HG02642 (cell line): Measurements from ENCODE around the gene PDC.

ENCODE experiments used
- ATAC-seq: cut with Tn5 transposase; IDR thresholded peaks from one replicate; pipeline ENCODE4 v1.9.1; 2021; ENCODE audit warnings: mild to moderate bottlenecking; ENCODE audit not compliant: unreplicated experiment, poor library complexity

The PDC gene

GRCh38 chr1:186461014-186461413 lies at the start of gene PDC:
Gene PDC, minus strand, starts transcription at chr1:186461114. Its CDS starts 11,655 bp downstream, at chr1:186449459.
- no peak for ATAC-seq

DNA sequence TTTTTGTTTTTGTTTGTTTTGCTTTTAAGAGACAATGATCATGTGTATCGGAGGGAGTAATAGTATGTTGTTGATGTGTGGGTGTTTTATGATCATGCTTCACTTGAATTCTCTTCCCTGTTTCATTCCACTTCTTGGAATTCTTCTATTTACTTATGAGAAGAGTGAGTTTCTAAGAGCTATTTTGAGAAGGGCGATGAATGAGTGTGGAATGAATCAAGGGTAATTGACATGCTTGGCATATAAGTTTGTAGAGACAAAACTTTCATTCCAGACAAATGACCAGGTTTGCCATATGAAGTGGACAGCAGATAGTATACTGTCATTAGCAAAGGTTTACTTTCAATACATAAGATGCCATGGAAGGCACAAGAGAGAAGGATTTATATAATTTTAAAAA lies 42.3 kb upstream of the PDC start:
- no peak for ATAC-seq

GRCh38 chr1:186502087-186502486 lies 41.2 kb upstream of the PDC start:
- ATAC-seq: no peak

DNA sequence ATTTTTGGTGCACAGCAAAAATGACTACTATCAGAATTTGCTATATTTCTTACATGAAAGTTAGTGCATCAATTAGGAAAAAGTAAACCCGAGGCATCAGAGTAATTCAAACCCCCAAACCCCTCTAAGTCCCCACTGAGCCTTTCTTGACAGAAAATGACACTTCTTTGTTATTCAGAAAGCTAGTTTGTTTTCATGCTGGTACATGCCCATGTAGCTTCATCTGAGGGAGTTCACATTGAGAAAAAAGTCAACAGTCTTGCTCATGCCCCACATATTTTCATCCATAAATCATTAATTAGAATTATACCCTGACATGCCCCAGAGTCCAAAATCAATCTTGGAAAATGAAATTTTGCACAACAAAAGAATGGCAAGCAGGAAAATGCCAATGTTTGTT lies 39.9 kb upstream of the PDC start:
- no peak for ATAC-seq

- no peak for ATAC-seq
These were observed 38.7 kb upstream of the PDC start for GRCh38 chr1:186499571-186499970.

GRCh38 chr1:186498695-186499389 lies 37.9 kb upstream of the PDC start:
- ATAC-seq: no peak

GRCh38 chr1:186498071-186498470 lies 37.2 kb upstream of the PDC start:
- ATAC-seq: no peak

DNA sequence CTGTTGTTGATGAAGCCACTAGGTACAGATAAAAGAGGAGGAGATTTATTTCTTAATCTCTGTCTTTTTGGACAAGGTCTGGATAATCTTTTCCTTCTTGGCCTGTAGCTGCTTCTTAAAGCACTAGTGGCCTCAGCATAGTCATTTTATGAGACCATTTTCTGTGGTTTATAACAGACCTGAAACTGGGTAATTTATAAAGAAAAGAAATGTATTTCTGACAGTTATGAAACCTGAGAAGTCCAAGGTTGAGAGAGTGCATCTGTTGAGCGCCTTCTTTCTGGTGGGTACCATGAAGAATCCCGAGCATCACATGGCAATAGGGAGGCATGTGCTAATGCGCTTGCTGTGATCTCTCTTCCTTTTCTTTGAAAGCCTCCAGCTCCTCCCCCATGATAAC lies 36.7 kb upstream of the PDC start:
- no peak for ATAC-seq

GRCh38 chr1:186496171-186496851 lies 35.4 kb upstream of the PDC start:
- ATAC-seq: no peak

DNA sequence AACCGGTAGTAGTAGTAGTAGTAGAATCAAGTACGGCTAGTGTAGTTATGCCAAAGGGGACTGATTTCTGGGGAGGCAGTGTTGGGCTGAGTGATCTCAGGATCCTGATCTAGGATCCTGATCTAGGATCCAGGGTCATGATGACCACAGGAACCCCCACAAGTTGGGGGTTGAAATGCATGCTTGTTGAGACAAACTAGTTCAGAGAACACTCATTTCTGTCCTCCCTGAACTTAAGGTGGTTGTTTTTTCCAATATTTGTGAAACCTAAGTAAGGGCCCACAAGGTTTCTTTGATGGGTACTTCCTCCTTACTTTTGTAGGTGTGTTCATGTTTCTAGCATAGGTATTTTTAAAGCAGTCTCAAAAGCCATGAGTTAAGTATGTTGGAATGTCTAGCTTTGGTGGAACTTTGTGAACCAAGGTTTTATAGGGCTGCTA lies 33.9 kb upstream of the PDC start:
- peak; percentile 51 for ATAC-seq

- ATAC-seq: no peak
These were observed 31.8 kb upstream of the PDC start for GRCh38 chr1:186492531-186493291.

DNA sequence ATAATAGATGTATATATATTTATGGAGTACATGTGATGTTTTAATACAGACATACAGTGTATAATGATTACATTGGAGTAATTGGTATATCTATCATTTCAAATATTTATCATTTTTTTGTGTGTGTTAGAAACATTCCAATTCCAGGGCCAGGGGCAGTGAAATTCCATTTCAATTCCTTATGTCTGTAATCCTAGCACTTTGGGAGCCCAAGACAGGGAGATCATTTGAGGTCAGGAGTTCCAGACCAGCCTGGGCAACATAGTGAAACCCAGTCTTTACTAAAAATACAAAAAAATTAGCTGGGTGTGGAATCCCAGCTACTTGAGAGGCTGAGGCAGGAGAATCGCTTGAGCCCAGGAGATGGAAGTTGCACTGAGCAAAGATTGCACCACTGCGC lies 30.4 kb upstream of the PDC start:
- ATAC-seq: no peak

DNA sequence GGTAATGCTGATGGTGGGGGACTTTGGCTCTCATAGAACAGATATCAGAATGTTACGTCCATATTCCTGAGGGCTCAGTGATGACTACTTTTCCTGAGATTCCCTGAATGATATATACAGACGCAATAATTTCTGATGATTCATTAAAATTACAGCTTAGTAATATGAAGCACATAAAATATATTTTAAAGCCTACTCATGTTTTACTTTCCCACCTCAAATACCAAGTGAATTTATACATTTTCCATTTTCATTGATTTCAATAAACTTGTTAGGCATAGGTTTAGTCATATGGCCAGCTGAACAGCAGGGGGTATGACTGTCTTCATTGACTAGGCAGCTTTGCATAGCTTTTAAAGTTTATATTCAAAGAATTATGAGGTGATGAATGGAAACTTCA lies 26.2 kb upstream of the PDC start:
- no peak for ATAC-seq

- no peak for ATAC-seq
These were observed 25.1 kb upstream of the PDC start for GRCh38 chr1:186486061-186486460.

GRCh38 chr1:186483561-186483960 lies 22.6 kb upstream of the PDC start:
- no peak for ATAC-seq

DNA sequence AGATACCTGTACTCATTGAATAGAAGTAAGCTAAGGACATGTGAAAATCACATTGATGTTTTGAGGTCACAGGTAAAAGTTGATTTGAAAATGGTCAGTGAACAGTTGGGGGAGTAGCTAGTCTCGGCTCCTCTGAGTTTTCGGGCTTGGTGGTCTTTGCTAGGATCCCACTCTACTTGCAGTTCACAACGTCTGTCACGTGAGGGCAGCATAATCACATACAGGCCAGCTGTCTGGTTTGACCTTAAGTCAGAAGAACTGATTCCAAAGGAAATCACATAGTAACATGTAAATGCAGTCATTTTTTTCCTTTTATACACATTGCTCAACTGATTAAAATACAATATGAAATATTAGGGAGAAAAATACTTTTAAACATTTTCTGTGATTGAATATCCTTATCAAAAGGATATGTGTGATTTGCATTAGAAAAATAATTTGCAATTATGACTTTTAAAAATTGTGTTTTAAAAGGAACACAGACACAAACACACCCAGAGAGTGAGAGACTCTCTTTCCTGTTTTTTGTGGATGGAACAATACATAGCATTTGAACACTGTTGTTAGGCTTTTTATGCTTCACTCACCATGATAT lies 21.8 kb upstream of the PDC start:
- peak; percentile 88 for ATAC-seq

GRCh38 chr1:186481303-186481888 lies 20.5 kb upstream of the PDC start:
- ATAC-seq: no peak

DNA sequence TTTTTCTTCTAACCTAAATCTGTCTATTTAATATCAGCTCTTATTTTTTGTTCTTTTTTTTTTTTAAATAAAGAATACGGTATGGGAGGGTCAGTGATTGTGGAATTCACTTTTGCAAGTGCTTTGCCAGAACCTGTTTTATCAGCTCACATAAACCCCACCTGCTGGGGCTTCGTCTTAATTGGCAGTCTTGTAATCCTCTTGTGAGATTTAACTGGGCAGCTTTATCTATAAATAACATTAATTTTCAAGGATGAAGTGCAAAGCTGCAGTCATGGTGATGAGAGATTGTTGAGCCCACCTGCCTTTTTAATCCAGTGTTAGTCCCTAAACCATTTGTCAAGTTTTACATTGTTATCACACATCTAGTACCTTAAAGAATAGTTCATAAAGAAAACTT lies 18.2 kb upstream of the PDC start:
- ATAC-seq: no peak

DNA sequence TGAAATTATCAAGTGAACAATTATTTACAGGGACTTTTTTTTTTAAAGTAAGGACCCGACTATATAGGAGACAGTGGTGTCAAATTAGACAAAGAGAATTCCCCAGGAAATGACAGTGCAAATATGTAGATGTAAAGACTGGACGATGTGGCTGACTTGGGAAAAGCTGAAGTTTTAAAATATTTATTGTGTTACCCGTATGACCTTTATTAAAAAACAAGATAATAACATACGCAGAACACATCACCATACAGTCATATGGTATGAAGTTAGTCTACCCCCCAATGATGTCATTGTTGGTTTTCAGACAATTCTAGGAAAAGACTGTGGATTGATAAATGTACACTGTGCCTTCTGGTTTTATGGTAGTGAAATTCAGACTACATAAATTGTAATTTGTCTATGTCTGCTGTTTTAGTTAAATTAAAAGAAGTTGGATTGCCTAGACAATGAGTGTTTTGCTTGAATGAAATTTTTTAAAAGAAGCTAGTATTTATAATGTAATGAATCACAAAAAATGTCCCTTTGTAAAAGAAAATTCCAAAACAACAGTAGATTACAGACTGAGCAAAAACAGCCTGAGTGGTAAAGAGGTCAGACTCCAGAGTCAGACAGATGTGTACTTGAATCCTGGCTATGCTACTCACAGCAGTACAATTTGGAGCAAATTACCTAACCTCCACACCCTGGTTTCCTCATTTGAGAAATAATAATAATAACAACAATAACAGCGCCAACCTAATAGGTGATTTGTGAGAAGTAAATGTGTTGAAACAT lies 15.5 kb upstream of the PDC start:
- no peak for ATAC-seq

GRCh38 chr1:186474208-186474607 lies 13.3 kb upstream of the PDC start:
- no peak for ATAC-seq
